HFFc6 (cell line): ENCODE data around the gene FLNA. TPM values are rescaled to one million over a fixed set of nuclear protein-coding genes. Genes with fewer than 3 reads are reported as not detected.

Experiments
- DNase-seq: peaks from one replicate; pipeline ENCODE4 v3.0.0-alpha.2; 2018
- H3K27ac Mint-ChIP-seq: 2 replicates; pipeline ENCODE4 v1.8.0; 2020; ENCODE audit warnings: mild to moderate bottlenecking, mixed read lengths
- H3K27me3 Mint-ChIP-seq: 2 replicates; pipeline ENCODE4 v1.8.0; 2021; ENCODE audit warnings: mild to moderate bottlenecking, moderate library complexity, mixed read lengths; ENCODE audit not compliant: insufficient read depth
- H3K36me3 Mint-ChIP-seq: 2 replicates; pipeline ENCODE4 v1.8.0; 2021; ENCODE audit warnings: low read depth, mixed read lengths
- H3K4me1 Mint-ChIP-seq: 2 replicates; pipeline ENCODE4 v1.8.0; 2020; ENCODE audit warnings: low read depth, mixed read lengths
- H3K4me3 Mint-ChIP-seq: 2 replicates; pipeline ENCODE4 v1.8.0; 2020; ENCODE audit warnings: mild to moderate bottlenecking, moderate library complexity, mixed read lengths
- H3K9me3 Mint-ChIP-seq: 2 replicates; pipeline ENCODE4 v1.8.0; 2020; ENCODE audit warnings: mild to moderate bottlenecking, mixed read lengths
- total RNA-seq, 6 experiments: library from RNA; stranded (reverse); fragmentation: NEBNext Ultra II Directional; extraction: Animal tissue kit (Norgen Biotek cat#: 25700); gene quantifications; 2 replicates in 1 of 6; 3 replicates in 5 of 6; pipeline ENCODE4 v1.2.3, GENCODE V29; 2021
- TF ChIP-seq, protein P1 (sequence below): fragments of 200-600 bp; sonication (generic); IDR thresholded peaks from 2 replicates; pipeline ENCODE4 v1.5.0; 2021; ENCODE audit warnings: antibody characterized with exemption, mild to moderate bottlenecking

The FLNA gene
- total RNA-seq, 6 experiments from 2014 or later: 2,260 to 2,886 (median 2,666) TPM

- Mint-ChIP-seq H3K27me3 (peaks cover 31% of the 10 kb centered on the region), H3K4me1 (peaks cover 8% of the 10 kb centered on the region; the same call in 1 of the 2 replicates), H3K27ac (no peak overlapping the region), H3K9me3 (no peaks in the 10 kb centered on the region), H3K36me3 (no peaks in the 10 kb centered on the region), H3K4me3 (no peak overlapping the region)
- no peak for DNase-seq
- TF ChIP-seq, protein P1, sequence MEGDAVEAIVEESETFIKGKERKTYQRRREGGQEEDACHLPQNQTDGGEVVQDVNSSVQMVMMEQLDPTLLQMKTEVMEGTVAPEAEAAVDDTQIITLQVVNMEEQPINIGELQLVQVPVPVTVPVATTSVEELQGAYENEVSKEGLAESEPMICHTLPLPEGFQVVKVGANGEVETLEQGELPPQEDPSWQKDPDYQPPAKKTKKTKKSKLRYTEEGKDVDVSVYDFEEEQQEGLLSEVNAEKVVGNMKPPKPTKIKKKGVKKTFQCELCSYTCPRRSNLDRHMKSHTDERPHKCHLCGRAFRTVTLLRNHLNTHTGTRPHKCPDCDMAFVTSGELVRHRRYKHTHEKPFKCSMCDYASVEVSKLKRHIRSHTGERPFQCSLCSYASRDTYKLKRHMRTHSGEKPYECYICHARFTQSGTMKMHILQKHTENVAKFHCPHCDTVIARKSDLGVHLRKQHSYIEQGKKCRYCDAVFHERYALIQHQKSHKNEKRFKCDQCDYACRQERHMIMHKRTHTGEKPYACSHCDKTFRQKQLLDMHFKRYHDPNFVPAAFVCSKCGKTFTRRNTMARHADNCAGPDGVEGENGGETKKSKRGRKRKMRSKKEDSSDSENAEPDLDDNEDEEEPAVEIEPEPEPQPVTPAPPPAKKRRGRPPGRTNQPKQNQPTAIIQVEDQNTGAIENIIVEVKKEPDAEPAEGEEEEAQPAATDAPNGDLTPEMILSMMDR: no peak
These were observed 53.3 kb downstream of the FLNA start for GRCh38 chrX:154321152-154321551.

DNA sequence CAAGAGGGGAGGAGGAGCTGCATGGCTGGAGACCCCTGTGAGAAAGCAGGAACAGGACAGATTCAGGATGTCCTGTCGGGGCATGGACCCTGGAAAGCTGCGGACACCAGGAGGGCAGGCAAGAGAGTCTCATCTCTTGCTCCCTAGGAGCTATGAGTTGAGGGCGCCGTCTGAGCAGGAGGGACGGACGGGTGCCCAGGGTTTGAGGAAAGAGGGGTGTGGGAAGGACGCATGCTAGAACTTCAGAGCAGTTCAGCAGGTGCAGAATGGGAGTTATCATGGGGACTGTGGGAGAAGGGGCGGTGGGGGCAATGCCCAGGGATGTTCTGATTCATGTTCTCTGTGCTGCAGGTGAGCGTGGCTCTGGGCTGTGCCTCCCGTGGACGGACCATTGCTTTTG is 54.0 kb downstream of the FLNA start:
- no peaks in the 10 kb centered on the region for H3K36me3 Mint-ChIP-seq
- H3K4me1 Mint-ChIP-seq: peaks cover 5% of the 10 kb centered on the region; the same call in 1 of the 2 replicates
- H3K27me3 Mint-ChIP-seq: peaks cover 31% of the 10 kb centered on the region
- no peak overlapping the region for H3K4me3 Mint-ChIP-seq
- H3K9me3 Mint-ChIP-seq: no peaks in the 10 kb centered on the region
- TF ChIP-seq, protein P1: no peak
- H3K27ac Mint-ChIP-seq: no peak overlapping the region
- DNase-seq: no peak

DNA sequence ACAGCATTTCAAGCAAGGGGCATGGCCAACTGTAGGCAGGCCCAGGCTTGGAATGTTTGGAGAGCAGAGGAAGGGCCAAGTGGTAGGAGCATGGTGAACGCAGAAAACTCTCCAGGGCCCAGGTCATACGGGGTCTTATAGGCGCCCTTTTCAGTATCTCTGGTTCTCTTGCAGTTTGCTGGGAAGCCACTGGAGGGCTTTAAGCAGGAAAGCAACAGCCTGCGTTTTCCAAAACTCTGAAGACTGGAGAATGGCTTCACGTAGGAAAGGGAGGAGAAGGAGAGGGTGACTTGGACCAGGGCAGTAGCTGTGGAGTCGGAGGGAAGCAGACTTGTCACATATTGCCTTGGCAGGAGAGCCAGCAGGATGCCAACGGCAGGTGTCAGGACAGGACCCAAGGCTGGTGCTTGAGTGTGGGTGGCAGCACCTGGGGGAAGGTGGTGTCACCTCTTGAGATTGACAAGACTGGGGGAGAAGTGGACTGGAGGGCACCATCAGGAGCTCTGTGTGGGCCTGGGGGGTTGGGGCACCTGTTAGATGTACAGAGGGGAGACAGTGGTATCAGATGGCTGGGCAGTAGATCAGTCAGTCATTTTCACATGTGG is 56.9 kb downstream of the FLNA start:
- Mint-ChIP-seq H3K4me1 (peaks cover 9% of the 10 kb centered on the region; the same call in 1 of the 2 replicates), H3K36me3 (no peaks in the 10 kb centered on the region), H3K9me3 (no peaks in the 10 kb centered on the region), H3K27ac (no peak overlapping the region), H3K4me3 (no peak overlapping the region), H3K27me3 (peaks cover 24% of the 10 kb centered on the region)
- TF ChIP-seq, protein P1: peak; percentile 63
- no peak for DNase-seq

DNA sequence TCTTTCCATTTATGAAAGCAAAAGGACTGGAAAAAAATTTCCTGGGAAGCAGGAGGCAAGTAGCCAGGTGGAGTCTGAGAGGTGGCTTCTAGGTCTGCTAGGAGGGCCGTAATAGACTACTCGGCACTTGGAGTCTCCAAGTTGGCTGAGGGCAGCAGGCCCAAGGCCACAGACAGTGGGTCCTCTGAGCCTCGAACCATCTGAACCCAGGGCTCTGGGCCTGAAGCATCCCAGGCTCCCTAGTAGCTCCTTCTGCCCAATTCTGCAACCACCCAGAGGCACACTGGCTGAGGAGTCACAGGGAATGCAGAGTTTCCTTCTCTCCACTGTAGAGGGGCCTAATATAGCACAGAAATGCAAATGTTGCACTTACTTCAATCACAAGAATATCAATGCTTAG is 59.0 kb downstream of the FLNA start:
- Mint-ChIP-seq H3K9me3 (no peaks in the 10 kb centered on the region), H3K27me3 (peaks cover 22% of the 10 kb centered on the region), H3K27ac (no peak overlapping the region), H3K36me3 (no peaks in the 10 kb centered on the region), H3K4me3 (no peak overlapping the region), H3K4me1 (peaks cover 9% of the 10 kb centered on the region; the same call in 1 of the 2 replicates)
- TF ChIP-seq, protein P1: no peak
- DNase-seq: no peak

- peaks cover 8% of the 10 kb centered on the region for H3K27me3 Mint-ChIP-seq
These were observed 61.3 kb downstream of the FLNA start for GRCh38 chrX:154313147-154313546.

More at GRCh38 chrX:154313147-154313546, 61.3 kb downstream of the FLNA start:
- Mint-ChIP-seq H3K27ac (no peak overlapping the region), H3K36me3 (no peaks in the 10 kb centered on the region), H3K9me3 (no peaks in the 10 kb centered on the region), H3K4me1 (peaks cover 9% of the 10 kb centered on the region; the same call in 1 of the 2 replicates), H3K4me3 (no peak overlapping the region)
- no peak for DNase-seq
- TF ChIP-seq, protein P1: no peak
